Smooth muscle cell (in vitro differentiated cells): ENCODE results near the gene MBP. TPM values are rescaled to one million over a fixed set of nuclear protein-coding genes. Genes with fewer than 3 reads are reported as not detected.

Experiments used
- DNase-seq: peaks from one replicate; lab custom pipeline; 2025; ENCODE audit not compliant: unreplicated experiment; lab: John Stamatoyannopoulos, UW
- H2AFZ ChIP-seq: fragments of 200-600 bp; sonication (generic); 2 replicates; pipeline ENCODE4 v1.6.0; 2016; ENCODE audit warnings: antibody characterized with exemption, low read depth, mild to moderate bottlenecking
- H3F3A ChIP-seq: fragments of 200-600 bp; sonication (generic); 2 replicates; pipeline ENCODE4 v1.6.0; 2017; ENCODE audit warnings: antibody characterized with exemption, low read depth
- H3K27ac ChIP-seq: fragments of 200-600 bp; sonication (generic); 2 replicates; pipeline ENCODE4 v1.5.1; 2016; ENCODE audit warnings: low read depth, mild to moderate bottlenecking
- H3K27me3 ChIP-seq: fragments of 200-600 bp; sonication (generic); 2 replicates; pipeline ENCODE4 v1.6.1; 2016; ENCODE audit warnings: low read depth, mild to moderate bottlenecking
- H3K36me3 ChIP-seq: fragments of 200-600 bp; sonication (generic); 2 replicates; pipeline ENCODE4 v1.5.1; 2016; ENCODE audit warnings: low read depth
- H3K4me1 ChIP-seq: fragments of 200-600 bp; sonication (generic); 2 replicates; pipeline ENCODE4 v1.5.1; 2016; ENCODE audit warnings: low read depth
- H3K4me2 ChIP-seq: fragments of 200-600 bp; sonication (generic); 2 replicates; pipeline ENCODE4 v1.6.0; 2016; ENCODE audit warnings: mild to moderate bottlenecking
- H3K4me3 ChIP-seq: fragments of 200-600 bp; sonication (generic); 2 replicates; pipeline ENCODE4 v1.5.1; 2016; ENCODE audit warnings: mild to moderate bottlenecking
- H3K79me2 ChIP-seq: fragments of 200-600 bp; sonication (generic); 2 replicates; pipeline ENCODE4 v1.6.0; 2016; ENCODE audit warnings: low read depth, mild to moderate bottlenecking
- H3K9ac ChIP-seq: fragments of 200-600 bp; sonication (generic); 2 replicates; pipeline ENCODE4 v1.6.0; 2016; ENCODE audit warnings: low read depth
- H3K9me3 ChIP-seq: fragments of 200-600 bp; sonication (generic); replicated peaks from 2 replicates; pipeline ENCODE4 v1.5.1; 2016; ENCODE audit warnings: low read depth
- H4K20me1 ChIP-seq: fragments of 200-600 bp; sonication (generic); 2 replicates; pipeline ENCODE4 v1.6.0; 2016; ENCODE audit warnings: low read depth
- WGBS: methylation state at CpG from one replicate; pipeline ENCODE4 v1.1.7; 2016; ENCODE audit warnings: low lambda C conversion rate; 5-methylcytosine and 5-hydroxymethylcytosine counted together
- polyA plus RNA-seq: library from polyadenylated mRNA; unstranded; fragments of >200 nt; fragmentation: Nextera tagmentation; extraction: Ambion mirVana; gene quantifications from 2 replicates; pipeline ENCODE4 v1.2.1, GENCODE V29; 2016
- total RNA-seq: library from RNA; depleted of rRNA; stranded (reverse); fragments of >200 nt; gene quantifications from 2 replicates; pipeline ENCODE4 v1.2.3, GENCODE V29; 2014
- TF ChIP-seq, protein P1 (sequence below): fragments of 200-600 bp; sonication (generic); IDR thresholded peaks from 2 replicates; pipeline ENCODE4 v1.5.1; 2017; ENCODE audit warnings: borderline replicate concordance, mild to moderate bottlenecking, antibody characterized with exemption; ENCODE audit not compliant: insufficient read depth, poor library complexity, severe bottlenecking

MBP gene
- total and polyA plus RNA-seq, 2 experiments from 2014 or later, result 1.4 to 5.1 TPM

DNA sequence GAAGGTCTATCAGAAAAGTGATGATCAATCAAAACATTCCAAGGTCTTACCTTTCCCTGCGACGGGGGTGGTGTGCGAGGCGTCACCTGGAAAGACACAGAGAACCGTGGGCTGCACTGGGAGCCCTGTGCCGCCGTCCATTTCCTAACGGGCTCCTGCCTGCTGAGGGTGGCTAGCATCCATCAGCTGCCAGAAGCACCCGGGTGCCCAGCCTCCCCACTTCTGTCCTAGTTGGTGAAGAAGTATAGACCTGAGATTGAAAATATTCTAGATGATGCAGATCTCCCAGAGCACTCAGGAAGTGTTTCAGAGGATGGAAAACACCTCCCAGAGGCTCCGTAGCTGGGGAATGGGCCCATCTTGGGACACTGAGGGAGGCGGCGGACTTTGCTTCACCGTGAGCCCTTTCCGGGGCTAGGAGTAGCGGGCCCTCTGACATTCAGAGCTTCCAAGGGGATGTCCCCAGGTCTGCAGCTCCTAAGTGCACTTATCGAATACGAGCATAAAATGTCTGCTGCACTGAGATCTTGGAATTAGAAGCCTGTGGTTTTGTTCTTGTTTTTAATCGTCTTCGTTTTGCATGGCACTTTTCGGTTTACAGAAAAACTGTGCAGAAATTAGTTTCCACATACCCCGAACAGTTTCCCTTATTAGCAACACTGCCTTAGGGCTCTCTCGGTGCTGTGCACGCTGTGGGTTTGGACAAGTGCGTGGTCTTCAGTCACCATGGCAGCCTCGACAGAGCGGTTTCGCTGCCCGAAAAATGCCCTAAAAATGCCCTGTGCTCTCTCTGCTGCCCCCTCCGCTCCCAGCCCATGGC is 143.5 kb downstream of the MBP start:
- no peaks in the 10 kb centered on the region for H3K79me2 ChIP-seq
- DNase-seq, result no peak
- H3K4me3 ChIP-seq, result no peak overlapping the region
- no peaks in the 10 kb centered on the region for H3F3A ChIP-seq
- H4K20me1 ChIP-seq, result no peaks in the 10 kb centered on the region
- TF ChIP-seq, protein P1, sequence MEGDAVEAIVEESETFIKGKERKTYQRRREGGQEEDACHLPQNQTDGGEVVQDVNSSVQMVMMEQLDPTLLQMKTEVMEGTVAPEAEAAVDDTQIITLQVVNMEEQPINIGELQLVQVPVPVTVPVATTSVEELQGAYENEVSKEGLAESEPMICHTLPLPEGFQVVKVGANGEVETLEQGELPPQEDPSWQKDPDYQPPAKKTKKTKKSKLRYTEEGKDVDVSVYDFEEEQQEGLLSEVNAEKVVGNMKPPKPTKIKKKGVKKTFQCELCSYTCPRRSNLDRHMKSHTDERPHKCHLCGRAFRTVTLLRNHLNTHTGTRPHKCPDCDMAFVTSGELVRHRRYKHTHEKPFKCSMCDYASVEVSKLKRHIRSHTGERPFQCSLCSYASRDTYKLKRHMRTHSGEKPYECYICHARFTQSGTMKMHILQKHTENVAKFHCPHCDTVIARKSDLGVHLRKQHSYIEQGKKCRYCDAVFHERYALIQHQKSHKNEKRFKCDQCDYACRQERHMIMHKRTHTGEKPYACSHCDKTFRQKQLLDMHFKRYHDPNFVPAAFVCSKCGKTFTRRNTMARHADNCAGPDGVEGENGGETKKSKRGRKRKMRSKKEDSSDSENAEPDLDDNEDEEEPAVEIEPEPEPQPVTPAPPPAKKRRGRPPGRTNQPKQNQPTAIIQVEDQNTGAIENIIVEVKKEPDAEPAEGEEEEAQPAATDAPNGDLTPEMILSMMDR, result no peak
- H3K36me3 ChIP-seq, result no peaks in the 10 kb centered on the region
- H3K27ac ChIP-seq, result no peak overlapping the region
- no peak overlapping the region for H3K9ac ChIP-seq
- no peaks in the 10 kb centered on the region for H3K27me3 ChIP-seq
- H3K9me3 ChIP-seq, result no peaks in the 10 kb centered on the region
- WGBS, result 93% methylated on average over 29 of the region's 29 CpGs
- no peaks in the 10 kb centered on the region for H3K4me1 ChIP-seq
- no peak overlapping the region for H3K4me2 ChIP-seq
- H2AFZ ChIP-seq, result no peak overlapping the region

DNA sequence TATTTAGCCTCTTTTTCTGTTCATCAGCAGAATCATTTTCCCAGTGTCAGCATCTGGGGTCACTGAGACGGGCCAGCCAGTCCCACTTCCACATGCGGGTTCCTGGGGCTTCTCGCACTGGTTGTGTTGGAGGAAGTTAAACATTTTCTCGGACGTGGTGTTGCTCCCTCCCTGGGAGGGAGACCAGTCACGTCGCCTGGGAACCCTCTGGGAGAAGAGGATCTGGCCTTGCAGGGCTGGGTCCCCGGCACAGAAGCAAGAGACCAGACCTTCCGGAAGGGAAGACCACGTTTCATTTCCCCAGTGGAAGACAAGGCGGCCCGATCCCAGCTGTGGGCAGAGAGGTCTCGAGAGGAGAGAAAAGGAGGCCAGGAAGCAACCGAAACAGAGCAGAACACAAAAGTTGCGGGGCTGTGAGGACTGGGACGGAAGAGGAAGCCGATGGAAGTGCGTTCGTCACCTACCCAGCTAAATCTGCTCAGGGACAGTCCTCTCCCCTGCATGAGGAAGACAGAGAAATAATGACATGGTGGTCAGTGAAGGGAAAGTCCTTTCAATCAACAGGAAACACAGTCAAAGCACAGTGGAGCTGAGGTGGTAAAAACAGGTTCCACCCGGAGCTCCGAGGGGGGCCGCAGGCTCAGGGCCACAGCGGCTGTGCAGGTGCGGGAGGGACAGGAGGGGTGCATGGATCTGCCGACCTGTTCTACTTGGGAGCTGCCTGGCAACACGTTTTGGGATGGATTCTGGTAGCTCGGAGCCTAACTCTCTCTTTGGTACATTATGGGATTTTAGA is 144.4 kb downstream of the MBP start:
- no peaks in the 10 kb centered on the region for H3K4me1 ChIP-seq
- H3K27me3 ChIP-seq, result no peaks in the 10 kb centered on the region
- H4K20me1 ChIP-seq, result no peaks in the 10 kb centered on the region
- WGBS, result 92% methylated on average over 27 of the region's 27 CpGs
- H3K36me3 ChIP-seq, result no peaks in the 10 kb centered on the region
- no peaks in the 10 kb centered on the region for H3K79me2 ChIP-seq
- H3K9me3 ChIP-seq, result no peaks in the 10 kb centered on the region
- TF ChIP-seq, protein P1, result no peak
- no peak overlapping the region for H3K4me3 ChIP-seq
- no peak for DNase-seq
- no peak overlapping the region for H3K9ac ChIP-seq
- no peak overlapping the region for H2AFZ ChIP-seq
- H3K4me2 ChIP-seq, result no peak overlapping the region
- no peaks in the 10 kb centered on the region for H3F3A ChIP-seq
- no peak overlapping the region for H3K27ac ChIP-seq

DNA sequence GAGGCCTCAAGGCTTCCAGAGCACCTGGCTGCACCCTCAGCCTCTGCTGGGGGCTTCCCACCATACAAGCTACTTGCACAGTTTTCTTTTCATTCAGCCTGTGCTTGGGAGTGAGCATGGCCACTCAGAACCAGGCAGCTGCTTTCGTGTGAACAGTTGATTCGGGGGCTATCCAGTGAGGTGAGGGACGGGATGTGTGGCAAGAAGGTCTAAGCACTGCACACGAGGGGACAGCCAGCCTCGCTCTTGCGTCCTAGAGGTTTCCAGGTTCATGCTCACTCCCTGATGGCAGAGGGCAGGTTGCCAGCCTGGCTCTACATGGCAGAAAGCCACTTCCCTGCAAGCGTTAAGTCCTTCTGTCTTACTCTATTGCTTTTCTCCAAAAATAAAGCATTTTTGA is 146.2 kb downstream of the MBP start:
- Histone ChIP-seq H3K27me3 (no peaks in the 10 kb centered on the region), H3K9me3 (no peaks in the 10 kb centered on the region), H4K20me1 (no peaks in the 10 kb centered on the region), H3K79me2 (no peaks in the 10 kb centered on the region), H3K4me3 (no peak overlapping the region), H3K36me3 (no peaks in the 10 kb centered on the region), H3K9ac (no peak overlapping the region), H2AFZ (no peak overlapping the region), H3K4me2 (no peak overlapping the region), H3K4me1 (no peaks in the 10 kb centered on the region), H3F3A (no peaks in the 10 kb centered on the region), H3K27ac (no peak overlapping the region)
- TF ChIP-seq, protein P1, result no peak
- 90% methylated on average over 7 of the region's 7 CpGs for WGBS
- DNase-seq, result no peak
